B cell (primary cell): ENCODE data around the gene TTC38. TPM values are rescaled to one million over a fixed set of nuclear protein-coding genes. Genes with fewer than 3 reads are reported as not detected.
"Not testable (repeated sequence)": the region's sequence is repeated elsewhere in the genome, so short reads cannot be mapped to it uniquely, and the experiment has no call there.

ENCODE experiments used
- ATAC-seq: fragments of 200-7000 bp; cut with Tn5 transposase; one replicate; pipeline ENCODE4 v1.10.0; 2021; ENCODE audit warnings: low read depth, mild to moderate bottlenecking, moderate number of reproducible peaks, moderate library complexity
- CTCF ChIA-PET: fragments of 350-600 bp; sonication (Branson Sonifier 250); formaldehyde crosslinking; loops from one replicate; lab custom pipeline; 2021; ENCODE audit warnings: antibody characterized with exemption, inconsistent platforms; lab: Charles Lee
- POLR2A ChIA-PET: fragments of 350-600 bp; sonication (Branson Sonifier 250); formaldehyde crosslinking; loops from one replicate; lab custom pipeline; 2021; ENCODE audit warnings: antibody characterized with exemption; lab: Charles Lee
- DNase-seq: peaks from one replicate; pipeline ENCODE4 v3.0.0; 2013
- H2AFZ ChIP-seq: 2 replicates; pipeline ENCODE4 v1.6.1; 2012; ENCODE audit warnings: mild to moderate bottlenecking, low read depth, low read length; ENCODE audit not compliant: insufficient read depth, poor library complexity, severe bottlenecking
- H3K27ac ChIP-seq, 2 donors: 1 replicate in 1 of 2; 2 replicates in 1 of 2; pipeline ENCODE4 v1.5.1; 2012 to 2013; ENCODE audit warnings: low read length in 2 of 2, mild to moderate bottlenecking in 2 of 2, moderate library complexity in 1 of 2
- H3K27me3 ChIP-seq, 4 experiments: fragments of 200-600 bp in 1 of 4; sonication (generic) in 1 of 4; replicated peaks in 1 of 4; 1 replicate in 2 of 4; 2 replicates in 2 of 4; pipeline versions ENCODE4 v1.6.1 to v1.7.0; 2013 to 2016; ENCODE audit warnings: low read length in 3 of 4, mild to moderate bottlenecking in 2 of 4, mixed read lengths in 1 of 4, moderate library complexity in 1 of 4; ENCODE audit not compliant: insufficient read depth in 4 of 4, control insufficient read depth in 3 of 4; ENCODE audit errors: control extremely low read depth in 1 of 4
- H3K36me3 ChIP-seq, 2 experiments: replicated peaks in 1 of 2; 1 replicate in 1 of 2; 2 replicates in 1 of 2; pipeline versions ENCODE4 v1.6.1 to v1.7.1; 2013; ENCODE audit warnings: low read length in 1 of 2; ENCODE audit not compliant: insufficient read depth in 2 of 2, control insufficient read depth in 1 of 2; ENCODE audit errors: control extremely low read depth in 1 of 2, extremely low read depth in 1 of 2
- H3K4me1 ChIP-seq, 2 donors: fragments of 200-600 bp in 1 of 2; sonication (generic) in 1 of 2; 1 replicate in 1 of 2; 2 replicates in 1 of 2; pipeline versions ENCODE4 v1.5.1 to v1.6.1; 2013 to 2017; ENCODE audit warnings: low read length in 2 of 2; ENCODE audit not compliant: control insufficient read depth in 2 of 2, insufficient read depth in 2 of 2
- H3K4me2 ChIP-seq: replicated peaks from 2 replicates; pipeline ENCODE3; 2012; ENCODE audit warnings: mild to moderate bottlenecking, low read depth, low read length; ENCODE audit not compliant: poor library complexity, severe bottlenecking
- H3K4me3 ChIP-seq, 5 experiments: fragments of 200-600 bp in 1 of 5; sonication (generic) in 1 of 5; 1 replicate in 3 of 5; 2 replicates in 2 of 5; pipeline versions ENCODE4 v1.5.1 to v1.7.0; 2011 to 2016; ENCODE audit warnings: low read length in 4 of 5, mild to moderate bottlenecking in 4 of 5, low read depth in 2 of 5, control low read depth in 1 of 5, moderate library complexity in 1 of 5; ENCODE audit not compliant: insufficient read depth in 1 of 5; ENCODE audit errors: control extremely low read depth in 1 of 5, extremely low read depth in 1 of 5
- H3K79me2 ChIP-seq: fragments of 200-600 bp; sonication (generic); one replicate; pipeline ENCODE4 v1.6.0; 2016; ENCODE audit warnings: low read length; ENCODE audit not compliant: control insufficient read depth, insufficient read depth
- H3K9ac ChIP-seq: fragments of 200-600 bp; sonication (generic); 2 replicates; pipeline ENCODE4 v1.6.1; 2017; ENCODE audit warnings: mild to moderate bottlenecking, low read length, moderate library complexity
- H3K9me3 ChIP-seq, 3 donors: one replicate each; pipeline versions ENCODE4 v1.6.1 to v1.7.1; 2013; ENCODE audit warnings: low read length in 2 of 3; ENCODE audit not compliant: control insufficient read depth in 2 of 3, insufficient read depth in 1 of 3; ENCODE audit errors: control extremely low read depth in 1 of 3
- H4K20me1 ChIP-seq: 2 replicates; pipeline ENCODE4 v1.6.0; 2012; ENCODE audit warnings: mild to moderate bottlenecking, low read length; ENCODE audit not compliant: insufficient read depth, control insufficient read depth, poor library complexity, severe bottlenecking
- H3K27ac Mint-ChIP-seq: one replicate; pipeline ENCODE4 v1.8.0; 2021; ENCODE audit warnings: mixed read lengths
- H3K27me3 Mint-ChIP-seq: one replicate; pipeline ENCODE4 v1.8.0; 2021; ENCODE audit warnings: mixed read lengths
- H3K4me1 Mint-ChIP-seq: one replicate; pipeline ENCODE4 v1.8.0; 2021; ENCODE audit warnings: mixed read lengths
- H3K4me3 Mint-ChIP-seq: one replicate; pipeline ENCODE4 v1.8.0; 2021; ENCODE audit warnings: mixed read lengths
- H3K9me3 Mint-ChIP-seq: one replicate; pipeline ENCODE4 v1.8.0; 2022; ENCODE audit warnings: mixed read lengths; ENCODE audit not compliant: insufficient read depth
- WGBS: methylation state at CpG from one replicate; pipeline ENCODE4 v1.1.5; 2013; ENCODE audit warnings: missing lambda C conversion rate; ENCODE audit not compliant: insufficient coverage; 5-methylcytosine and 5-hydroxymethylcytosine counted together
- intact Hi-C: fragments of 100-400 bp; cut with micrococcal nuclease; formaldehyde crosslinking; loops from one replicate; pipeline ENCODE4 v1.10.0; 2022
- polyA plus RNA-seq: library from polyadenylated mRNA; depleted of rRNA; stranded (reverse); fragments of >200 nt; gene quantifications from 2 replicates; pipeline ENCODE4 v1.2.3, GENCODE V29; 2012
- total RNA-seq, 2 donors: library from RNA; stranded (reverse); fragments of 120-200 nt in 1 of 2; gene quantifications; 1 replicate in 1 of 2; 2 replicates in 1 of 2; pipeline versions ENCODE4 v1.2.3 to v1.2.4, GENCODE V29; 2013 to 2022

Gene TTC38
- total and polyA plus RNA-seq, 2 donors (not counting 1 experiment from before 2014, with no cell fraction given): 10.8 to 13.3 TPM

DNA sequence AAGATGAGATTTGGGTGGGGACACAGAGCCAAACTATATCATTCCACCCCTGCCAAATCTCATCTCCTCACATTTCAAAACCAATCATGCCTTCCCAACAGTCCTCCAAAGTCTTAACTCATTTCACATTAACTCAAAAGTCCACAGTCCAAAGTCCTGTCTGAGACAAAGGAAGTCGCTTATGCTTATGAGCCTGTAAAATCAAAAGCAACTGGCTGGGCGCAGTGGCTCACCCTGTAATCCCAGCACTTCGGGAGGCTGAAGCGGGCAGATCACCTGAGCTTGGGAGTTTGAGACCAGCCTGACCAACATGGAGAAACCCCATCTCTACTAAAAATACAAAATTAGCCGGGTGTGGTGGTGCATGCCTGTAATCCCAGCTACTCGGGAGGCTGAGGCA, 3.3 kb upstream of the TTC38 start:
- intact Hi-C loops, H3K4me3 Mint-ChIP-seq, H3K4me3 ChIP-seq, POLR2A ChIA-PET, H3K9ac ChIP-seq, H3K36me3 ChIP-seq, H4K20me1 ChIP-seq, H3K27ac Mint-ChIP-seq, H2AFZ ChIP-seq, DNase-seq, H3K4me2 ChIP-seq, H3K9me3 Mint-ChIP-seq, CTCF ChIA-PET, H3K4me1 ChIP-seq, ATAC-seq, H3K79me2 ChIP-seq, H3K27ac ChIP-seq: not testable (repeated sequence)
- Mint-ChIP-seq H3K27me3 (peaks cover 56% of the 10 kb centered on the region), H3K4me1 (peaks cover 16% of the 10 kb centered on the region)
- H3K9me3 ChIP-seq: peaks cover 0 to 17% (median 0%) of the 10 kb centered on the region in 3 donors
- 92% methylated on average over 2 of the region's 6 CpGs for WGBS
- peaks cover 0 to 40% (median 28%) of the 10 kb centered on the region in 4 experiments for H3K27me3 ChIP-seq

DNA sequence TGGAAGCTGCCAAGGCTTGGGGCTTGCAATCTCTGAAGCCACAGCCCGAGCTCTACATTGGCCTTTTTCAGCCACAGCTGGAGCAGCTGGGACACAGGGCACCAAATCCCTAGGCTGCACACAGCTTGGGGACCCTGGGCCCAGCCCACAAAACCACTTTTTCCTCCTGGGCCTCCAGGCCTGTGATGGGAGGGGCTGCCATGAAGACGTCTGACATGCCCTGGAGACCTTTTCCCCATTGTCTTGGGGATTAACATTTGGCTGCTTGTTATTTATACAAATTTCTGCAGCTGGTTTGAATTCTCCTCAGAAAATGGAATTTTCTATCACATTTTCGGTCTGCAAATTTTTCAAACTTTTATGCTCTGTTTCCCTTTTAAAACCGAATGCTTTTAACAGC, 2.2 kb upstream of the TTC38 start:
- H3K4me1 ChIP-seq, H3K4me3 ChIP-seq, H2AFZ ChIP-seq, H3K27ac Mint-ChIP-seq, DNase-seq, H3K4me3 Mint-ChIP-seq, H3K79me2 ChIP-seq, H4K20me1 ChIP-seq, intact Hi-C loops, ATAC-seq, H3K9me3 Mint-ChIP-seq, H3K9ac ChIP-seq, H3K4me2 ChIP-seq, H3K36me3 ChIP-seq, CTCF ChIA-PET, H3K27ac ChIP-seq: not testable (repeated sequence)
- WGBS: 91% methylated on average over 3 of the region's 4 CpGs
- H3K27me3 ChIP-seq: peaks cover 0 to 32% (median 20%) of the 10 kb centered on the region in 4 experiments
- Mint-ChIP-seq H3K27me3 (peaks cover 45% of the 10 kb centered on the region), H3K4me1 (peaks cover 16% of the 10 kb centered on the region)
- peaks cover 0 to 17% (median 0%) of the 10 kb centered on the region in 3 donors for H3K9me3 ChIP-seq
- POLR2A ChIA-PET: interaction anchor here (0.6 kb wide), 1 partner anchor 494 kb away, joined by 9 read pairs; no protein-coding TSS in a partner anchor
